SK-N-SH (cell line): Measurements from ENCODE around the gene GAB4. TPM values are rescaled to one million over a fixed set of nuclear protein-coding genes. Genes with fewer than 3 reads are reported as not detected.

Experiments
- CTCF ChIA-PET: fragments of 300-600, 350-600 bp; formaldehyde crosslinking; extraction: SDS; loops from one replicate; lab custom pipeline; 2021; lab: Yijun Ruan, JAX
- POLR2A ChIA-PET: fragments of 350-600 bp; sonication (Branson Sonifier 250); formaldehyde crosslinking; extraction: SDS; loops from one replicate; lab custom pipeline; 2020; ENCODE audit warnings: antibody characterized with exemption, inconsistent platforms; lab: Yijun Ruan, JAX
- DNase-seq: peaks from one replicate; pipeline ENCODE4 v3.0.0; 2012
- H2AFZ ChIP-seq: fragments of 200-600 bp; sonication (generic); 2 replicates; pipeline ENCODE4 v1.8.1; 2016; ENCODE audit warnings: antibody characterized with exemption, mild to moderate bottlenecking, low read depth
- H3F3A ChIP-seq: fragments of 200-600 bp; sonication (generic); replicated peaks from 2 replicates; pipeline ENCODE3; 2016; ENCODE audit warnings: antibody characterized with exemption, mild to moderate bottlenecking; ENCODE audit not compliant: insufficient read depth
- H3K27ac ChIP-seq, 2 experiments: fragments of 200-500 bp in 1 of 2; fragments of 200-600 bp in 1 of 2; sonication (Bioruptor generic) in 1 of 2; sonication (generic), shearing (Covaris generic) in 1 of 2; 2 replicates each; pipeline versions ENCODE4 v1.5.1 to v1.6.1; 2014 to 2016; ENCODE audit warnings: low read depth in 2 of 2, inconsistent platforms in 1 of 2, low read length in 1 of 2, mild to moderate bottlenecking in 1 of 2, mixed read lengths in 1 of 2
- H3K27me3 ChIP-seq: fragments of 200-600 bp; sonication (generic), shearing (Covaris generic); 2 replicates; pipeline ENCODE4 v1.6.1; 2016; ENCODE audit warnings: mixed run types; ENCODE audit not compliant: insufficient read depth
- H3K36me3 ChIP-seq, 2 experiments: fragments of 200-500 bp in 1 of 2; fragments of 200-600 bp in 1 of 2; sonication (Bioruptor generic) in 1 of 2; sonication (generic) in 1 of 2; replicated peaks in 1 of 2; 2 replicates each; pipeline versions ENCODE3 to v1.5.1; 2014 to 2016; ENCODE audit warnings: low read length in 1 of 2, mild to moderate bottlenecking in 1 of 2; ENCODE audit not compliant: insufficient read depth in 2 of 2, control insufficient read depth in 1 of 2
- H3K4me1 ChIP-seq, 2 experiments: fragments of 200-500 bp in 1 of 2; fragments of 200-600 bp in 1 of 2; sonication (Bioruptor generic) in 1 of 2; sonication (generic), shearing (Covaris generic) in 1 of 2; 2 replicates each; pipeline versions ENCODE4 v1.5.1 to v1.6.1; 2014 to 2016; ENCODE audit warnings: low read depth in 1 of 2, low read length in 1 of 2, mixed run types in 1 of 2; ENCODE audit not compliant: insufficient read depth in 2 of 2, control insufficient read depth in 1 of 2
- H3K4me2 ChIP-seq: fragments of 200-600 bp; sonication (generic), shearing (Covaris generic); 2 replicates; pipeline ENCODE4 v1.6.1; 2017; ENCODE audit warnings: mixed run types
- H3K4me3 ChIP-seq, 2 experiments: fragments of 200-500 bp in 1 of 2; fragments of 200-600 bp in 1 of 2; sonication (Bioruptor generic) in 1 of 2; sonication (generic), shearing (Covaris generic) in 1 of 2; 2 replicates each; pipeline versions ENCODE4 v1.5.1 to v1.8.1; 2014 to 2016; ENCODE audit warnings: low read depth in 2 of 2, inconsistent platforms in 1 of 2, low read length in 1 of 2, mild to moderate bottlenecking in 1 of 2, mixed read lengths in 1 of 2, moderate library complexity in 1 of 2
- H3K79me2 ChIP-seq: fragments of 200-600 bp; sonication (generic); 2 replicates; pipeline ENCODE4 v1.8.1; 2017; ENCODE audit warnings: mild to moderate bottlenecking; ENCODE audit not compliant: insufficient read depth
- H3K9ac ChIP-seq: fragments of 200-600 bp; sonication (generic); 2 replicates; pipeline ENCODE4 v1.6.1; 2017; ENCODE audit warnings: mixed run types
- H3K9me2 ChIP-seq: fragments of 200-600 bp; sonication (generic); 2 replicates; pipeline ENCODE4 v1.6.1; 2017; ENCODE audit warnings: mixed run types
- H3K9me3 ChIP-seq: fragments of 200-600 bp; sonication (generic); 2 replicates; pipeline ENCODE4 v1.6.1; 2017; ENCODE audit warnings: mixed run types, mild to moderate bottlenecking, moderate library complexity
- H4K20me1 ChIP-seq: fragments of 200-600 bp; sonication (generic); 2 replicates; pipeline ENCODE4 v1.6.1; 2017; ENCODE audit warnings: mild to moderate bottlenecking, mixed run types; ENCODE audit not compliant: insufficient read depth
- ELF1 ChIP-seq: IDR thresholded peaks from 2 replicates; pipeline ENCODE4 v1.4.0; 2012
- EP300 ChIP-seq, 2 experiments: IDR thresholded peaks; 2 replicates each; pipeline versions ENCODE4 v1.4.0 to v1.6.1; 2012; ENCODE audit warnings: borderline replicate concordance in 1 of 2, low read depth in 1 of 2, low read length in 1 of 2
- EZH2phosphoT487 ChIP-seq: fragments of 200-600 bp; sonication (generic); IDR thresholded peaks from 2 replicates; pipeline ENCODE4 v1.6.1; 2017; ENCODE audit warnings: low read depth, mixed run types, mild to moderate bottlenecking, antibody characterized with exemption, moderate library complexity, borderline replicate concordance
- FOXM1 ChIP-seq: IDR thresholded peaks from 2 replicates; pipeline ENCODE4 v1.4.0; 2012; ENCODE audit warnings: low read depth, mild to moderate bottlenecking
- GABPA ChIP-seq: IDR thresholded peaks from 2 replicates; pipeline ENCODE4 v1.4.0; 2012; ENCODE audit warnings: low read depth, mild to moderate bottlenecking
- GATA2 ChIP-seq: sonication (generic); formaldehyde crosslinking; IDR thresholded peaks from 2 replicates; pipeline ENCODE4 v1.5.0; 2020; ENCODE audit warnings: mild to moderate bottlenecking, missing genetic modification reagents
- JUND ChIP-seq: IDR thresholded peaks from 2 replicates; pipeline ENCODE4 v1.4.0; 2012
- MEF2A ChIP-seq: IDR thresholded peaks from 2 replicates; pipeline ENCODE4 v1.4.0; 2012; ENCODE audit warnings: low read depth, borderline replicate concordance
- MXI1 ChIP-seq: IDR thresholded peaks from 2 replicates; pipeline ENCODE4 v1.6.1; 2012; ENCODE audit warnings: mild to moderate bottlenecking, low read depth, low read length, improper control_type of control experiment
- PBX3 ChIP-seq: IDR thresholded peaks from 2 replicates; pipeline ENCODE4; 2012
- RAD21 ChIP-seq: IDR thresholded peaks from 2 replicates; pipeline ENCODE4 v1.6.1; 2012; ENCODE audit warnings: mild to moderate bottlenecking, low read length
- REST ChIP-seq: IDR thresholded peaks from 2 replicates; pipeline ENCODE4 v1.6.1; 2012; ENCODE audit warnings: mild to moderate bottlenecking, low read depth, low read length, moderate library complexity
- RXRA ChIP-seq: IDR thresholded peaks from 2 replicates; pipeline ENCODE4 v1.4.0; 2012; ENCODE audit warnings: low read depth, mild to moderate bottlenecking, borderline replicate concordance
- TCF12 ChIP-seq: IDR thresholded peaks from 2 replicates; pipeline ENCODE4 v1.4.0; 2012
- TEAD4 ChIP-seq: IDR thresholded peaks from 2 replicates; pipeline ENCODE4 v1.4.0; 2012; ENCODE audit warnings: mild to moderate bottlenecking, borderline replicate concordance; ENCODE audit not compliant: insufficient read depth
- USF1 ChIP-seq: IDR thresholded peaks from 2 replicates; pipeline ENCODE4 v1.4.0; 2012; ENCODE audit warnings: low read depth, borderline replicate concordance
- USF2 ChIP-seq: fragments of 150-350 bp; IDR thresholded peaks from 2 replicates; pipeline ENCODE4 v1.6.1; 2017; ENCODE audit warnings: antibody characterized with exemption, low read length, low read depth, borderline replicate concordance
- YY1 ChIP-seq: IDR thresholded peaks from 2 replicates; pipeline ENCODE4 v1.4.0; 2012; ENCODE audit warnings: low read depth, mild to moderate bottlenecking
- WGBS: methylation state at CpG from one replicate; pipeline ENCODE4 v1.1.6; 2017; ENCODE audit warnings: low lambda C conversion rate; 5-methylcytosine and 5-hydroxymethylcytosine counted together
- polyA plus RNA-seq, 3 experiments: library from polyadenylated mRNA; depleted of rRNA; stranded (reverse); fragments of >200 nt; gene quantifications; 2 replicates each; pipeline ENCODE4 v1.2.3, GENCODE V29; 2012
- TF ChIP-seq, protein P1 (sequence below): IDR thresholded peaks from 2 replicates; pipeline ENCODE4 v1.4.0; 2012; ENCODE audit warnings: low read depth, borderline replicate concordance
- TF ChIP-seq, protein P2 (sequence below): IDR thresholded peaks from 2 replicates; pipeline ENCODE4 v1.4.0; 2012; ENCODE audit warnings: low read depth

GAB4 gene
- polyA plus RNA-seq, 1 of the 3 experiments (the other 2 are of a cell fraction), result not detected

- TF ChIP-seq, protein P1, sequence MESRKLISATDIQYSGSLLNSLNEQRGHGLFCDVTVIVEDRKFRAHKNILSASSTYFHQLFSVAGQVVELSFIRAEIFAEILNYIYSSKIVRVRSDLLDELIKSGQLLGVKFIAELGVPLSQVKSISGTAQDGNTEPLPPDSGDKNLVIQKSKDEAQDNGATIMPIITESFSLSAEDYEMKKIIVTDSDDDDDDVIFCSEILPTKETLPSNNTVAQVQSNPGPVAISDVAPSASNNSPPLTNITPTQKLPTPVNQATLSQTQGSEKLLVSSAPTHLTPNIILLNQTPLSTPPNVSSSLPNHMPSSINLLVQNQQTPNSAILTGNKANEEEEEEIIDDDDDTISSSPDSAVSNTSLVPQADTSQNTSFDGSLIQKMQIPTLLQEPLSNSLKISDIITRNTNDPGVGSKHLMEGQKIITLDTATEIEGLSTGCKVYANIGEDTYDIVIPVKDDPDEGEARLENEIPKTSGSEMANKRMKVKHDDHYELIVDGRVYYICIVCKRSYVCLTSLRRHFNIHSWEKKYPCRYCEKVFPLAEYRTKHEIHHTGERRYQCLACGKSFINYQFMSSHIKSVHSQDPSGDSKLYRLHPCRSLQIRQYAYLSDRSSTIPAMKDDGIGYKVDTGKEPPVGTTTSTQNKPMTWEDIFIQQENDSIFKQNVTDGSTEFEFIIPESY, result no peak
- TF ChIP-seq EP300 (IDR thresholded peaks at IDR 0.05; ENCODE audit: borderline replicate concordance in 1 of 2, low read depth in 1 of 2, low read length in 1 of 2) (no peak), ELF1 (no peak)
Measured at GRCh38 chr22:16962501-16962900, 45.5 kb downstream of the GAB4 start (continued).

DNA sequence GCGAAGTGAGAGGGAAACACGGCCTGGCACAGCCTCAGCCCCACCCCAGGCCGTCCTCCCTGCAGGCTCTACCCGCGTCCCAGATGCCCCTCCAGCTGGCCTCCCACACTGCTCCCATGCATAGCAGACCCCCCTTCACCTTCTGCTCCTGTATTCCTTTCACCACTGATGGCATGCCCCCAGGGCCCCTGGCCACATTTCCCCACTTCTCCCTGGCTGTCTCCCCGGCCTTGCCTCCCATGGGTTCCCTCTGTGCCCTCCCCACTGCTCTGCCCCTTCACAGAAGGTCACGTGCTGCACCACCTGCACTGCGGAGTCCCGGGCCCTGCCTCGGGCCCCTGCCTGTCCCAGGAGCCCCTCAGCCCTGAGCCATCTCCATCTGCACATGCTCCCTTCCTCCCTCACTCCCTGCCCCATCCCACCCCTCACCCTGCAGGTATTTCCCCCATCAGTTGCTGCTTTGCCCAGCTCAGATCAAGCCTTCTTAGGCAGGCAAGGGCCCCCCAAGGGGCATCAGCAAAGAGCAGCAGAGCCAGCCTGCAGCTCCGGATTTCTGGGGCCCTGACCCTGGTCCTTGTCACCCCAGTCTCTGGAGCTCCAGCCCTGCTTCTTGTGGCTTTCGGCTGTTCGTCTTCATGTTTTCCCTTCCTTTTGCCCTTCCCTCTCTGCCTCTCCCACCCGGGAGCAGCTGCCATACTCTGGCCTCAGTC, 46.4 kb downstream of the GAB4 start:
- TF ChIP-seq, protein P1, result no peak
- TF ChIP-seq GATA2 (CRISPR knock-in tag) (no peak), USF2 (no peak), GABPA (no peak), RXRA (no peak), ELF1 (no peak), EP300 (IDR thresholded peaks at IDR 0.05; ENCODE audit: borderline replicate concordance in 1 of 2, low read depth in 1 of 2, low read length in 1 of 2) (no peak), FOXM1 (no peak), USF1 (no peak), TEAD4 (no peak), MXI1 (no peak), MEF2A (no peak), REST (no peak), EZH2phosphoT487 (no peak), PBX3 (no peak), YY1 (no peak), TCF12 (no peak), JUND (no peak), RAD21 (no peak)
- TF ChIP-seq, protein P2, sequence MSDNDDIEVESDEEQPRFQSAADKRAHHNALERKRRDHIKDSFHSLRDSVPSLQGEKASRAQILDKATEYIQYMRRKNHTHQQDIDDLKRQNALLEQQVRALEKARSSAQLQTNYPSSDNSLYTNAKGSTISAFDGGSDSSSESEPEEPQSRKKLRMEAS, result no peak
- Histone ChIP-seq H3K4me3 (no peak overlapping the region), H3K27ac (no peak overlapping the region), H4K20me1 (no peaks in the 10 kb centered on the region), H3K36me3 (no peaks in the 10 kb centered on the region), H3K9me2 (no peaks in the 10 kb centered on the region), H3K79me2 (no peaks in the 10 kb centered on the region), H3K4me2 (no peak overlapping the region), H3K4me1 (no peaks in the 10 kb centered on the region), H3K9ac (no peak overlapping the region), H3F3A (no peaks in the 10 kb centered on the region), H2AFZ (no peak overlapping the region), H3K27me3 (no peaks in the 10 kb centered on the region; the same call in 1 of the 2 replicates), H3K9me3 (no peaks in the 10 kb centered on the region)
- WGBS, result 7% methylated on average over 10 of the region's 14 CpGs
- POLR2A ChIA-PET, result no interaction called here
- DNase-seq, result no peak
- CTCF ChIA-PET, result no interaction called here
